Liver (tissue), 9 donors: ENCODE measurements around the gene PPARD. TPM values are rescaled to one million over a fixed set of nuclear protein-coding genes. Genes with fewer than 3 reads are reported as not detected.

ENCODE experiments used
- DNase-seq: peaks from one replicate; pipeline ENCODE4 v3.0.0-alpha.2; 2017; ENCODE audit warnings: low spot score
- H3K27ac ChIP-seq, 2 donors: one replicate each; pipeline ENCODE4 v1.7.0; 2013; ENCODE audit warnings: inconsistent platforms in 2 of 2, low read length in 2 of 2, control low read depth in 1 of 2, low read depth in 1 of 2, mild to moderate bottlenecking in 1 of 2
- H3K27me3 ChIP-seq, 4 donors: one replicate each; pipeline versions ENCODE4 v1.6.1 to v1.7.0; 2013; ENCODE audit warnings: low read length in 3 of 4, inconsistent platforms in 1 of 4, mild to moderate bottlenecking in 1 of 4, moderate library complexity in 1 of 4; ENCODE audit not compliant: control insufficient read depth in 4 of 4, insufficient read depth in 4 of 4
- H3K36me3 ChIP-seq, 4 donors: one replicate each; pipeline versions ENCODE4 v1.6.1 to v1.7.0; 2013; ENCODE audit warnings: low read length in 3 of 4, mild to moderate bottlenecking in 3 of 4, low read depth in 1 of 4, moderate library complexity in 1 of 4; ENCODE audit not compliant: control insufficient read depth in 4 of 4, insufficient read depth in 3 of 4
- H3K4me1 ChIP-seq, 4 donors: one replicate each; pipeline versions ENCODE4 v1.6.1 to v1.7.0; 2013; ENCODE audit warnings: low read length in 3 of 4, mild to moderate bottlenecking in 3 of 4, moderate library complexity in 1 of 4; ENCODE audit not compliant: control insufficient read depth in 4 of 4, insufficient read depth in 4 of 4
- H3K4me3 ChIP-seq, 3 donors: one replicate each; pipeline versions ENCODE4 v1.6.1 to v1.7.0; 2013; ENCODE audit warnings: low read length in 3 of 3, control low read depth in 1 of 3, low read depth in 1 of 3, mild to moderate bottlenecking in 1 of 3
- H3K9ac ChIP-seq, 2 donors: one replicate each; pipeline ENCODE4 v1.7.0; 2013; ENCODE audit warnings: low read length in 2 of 2, mild to moderate bottlenecking in 2 of 2, moderate library complexity in 2 of 2, control low read depth in 1 of 2, low read depth in 1 of 2
- H3K9me3 ChIP-seq, 4 donors: one replicate each; pipeline versions ENCODE4 v1.6.1 to v1.7.0; 2013; ENCODE audit warnings: low read length in 3 of 4; ENCODE audit not compliant: control insufficient read depth in 4 of 4
- ATF3 ChIP-seq: IDR thresholded peaks from 2 replicates; pipeline ENCODE4 v1.6.1; 2016; ENCODE audit warnings: antibody characterized with exemption
- CTCF ChIP-seq: fragments of 150-350 bp; IDR thresholded peaks from 2 replicates; pipeline ENCODE4 v1.5.1; 2017; ENCODE audit warnings: improper control_type of control experiment, low read depth, low read length; ENCODE audit not compliant: missing input control
- EGR1 ChIP-seq, 2 donors: IDR thresholded peaks; 2 replicates each; pipeline ENCODE4 v1.6.1; 2016 to 2018; ENCODE audit warnings: antibody characterized with exemption in 2 of 2, low read depth in 2 of 2
- FOXA1 ChIP-seq: IDR thresholded peaks from 2 replicates; pipeline ENCODE4 v1.6.1; 2016; ENCODE audit warnings: antibody characterized with exemption
- FOXA2 ChIP-seq: IDR thresholded peaks from 2 replicates; pipeline ENCODE4 v1.6.1; 2016; ENCODE audit warnings: antibody characterized with exemption
- GABPA ChIP-seq, 2 donors: IDR thresholded peaks in 1 of 2; conservative IDR thresholded peaks in 1 of 2; 2 replicates each; pipeline ENCODE4 v1.6.1; 2016; ENCODE audit warnings: antibody characterized with exemption in 2 of 2, mild to moderate bottlenecking in 1 of 2, moderate library complexity in 1 of 2
- HNF4A ChIP-seq, 2 donors: conservative IDR thresholded peaks; 2 replicates each; pipeline ENCODE4 v1.6.1; 2016; ENCODE audit warnings: antibody characterized with exemption in 2 of 2, mild to moderate bottlenecking in 2 of 2
- HNF4G ChIP-seq: IDR thresholded peaks from 2 replicates; pipeline ENCODE4 v1.6.1; 2016; ENCODE audit warnings: antibody characterized with exemption
- JUND ChIP-seq, 2 donors: IDR thresholded peaks; 2 replicates each; pipeline ENCODE4 v1.6.1; 2016; ENCODE audit warnings: antibody characterized with exemption in 2 of 2
- MAX ChIP-seq: IDR thresholded peaks from 2 replicates; pipeline ENCODE4 v1.6.1; 2016; ENCODE audit warnings: antibody characterized with exemption
- NR2F2 ChIP-seq: IDR thresholded peaks from 2 replicates; pipeline ENCODE4 v1.6.1; 2016; ENCODE audit warnings: antibody characterized with exemption
- RAD21 ChIP-seq, 2 donors: IDR thresholded peaks; 2 replicates each; pipeline ENCODE4 v1.6.1; 2016; ENCODE audit warnings: antibody characterized with exemption in 2 of 2, mild to moderate bottlenecking in 2 of 2
- REST ChIP-seq: IDR thresholded peaks from 2 replicates; pipeline ENCODE4 v1.6.1; 2016; ENCODE audit warnings: antibody characterized with exemption, mild to moderate bottlenecking
- RXRA ChIP-seq, 2 donors: IDR thresholded peaks; 2 replicates each; pipeline ENCODE4 v1.6.1; 2017 to 2018; ENCODE audit warnings: antibody characterized with exemption in 2 of 2, mild to moderate bottlenecking in 1 of 2
- SP1 ChIP-seq: IDR thresholded peaks from 2 replicates; pipeline ENCODE4 v1.6.1; 2018; ENCODE audit warnings: antibody characterized with exemption, mild to moderate bottlenecking
- TAF1 ChIP-seq: conservative IDR thresholded peaks from 2 replicates; pipeline ENCODE4 v1.6.1; 2016; ENCODE audit warnings: antibody characterized with exemption, mild to moderate bottlenecking
- YY1 ChIP-seq: IDR thresholded peaks from 2 replicates; pipeline ENCODE4 v1.6.1; 2016; ENCODE audit warnings: antibody characterized with exemption, mild to moderate bottlenecking
- ZBTB33 ChIP-seq: IDR thresholded peaks from 2 replicates; pipeline ENCODE4 v1.6.1; 2016; ENCODE audit warnings: antibody characterized with exemption
- WGBS: extraction: QIAGEN DNeasy Blood & Tissue Kit; methylation state at CpG from one replicate; pipeline ENCODE4 v1.1.7; 2013; 5-methylcytosine and 5-hydroxymethylcytosine counted together
- polyA plus RNA-seq, 2 donors: library from polyadenylated mRNA; stranded (reverse) in 1 of 2; unstranded in 1 of 2; fragments of 200-250 nt in 1 of 2; fragments of >200 nt in 1 of 2; fragmentation: Nextera tagmentation in 1 of 2; extraction: Ambion mirVana in 1 of 2; gene quantifications; one replicate each; pipeline versions ENCODE4 v1.2.1 to v1.2.3, GENCODE V29; 2013 to 2015
- total RNA-seq, 2 donors: library from RNA; depleted of rRNA; stranded (reverse); fragments of >200 nt; gene quantifications; one replicate each; pipeline ENCODE4 v1.2.3, GENCODE V29; 2014
- donor health status: healthy.
- donor health status: healthy.
- donor health status: healthy.
- donor health status: healthy.
- donor health status: healthy.

PPARD gene
- total and polyA plus RNA-seq, 4 donors: 2.1 to 7.8 (median 5.1) TPM

GRCh38 chr6:35357677-35358076 lies 15.3 kb downstream of the PPARD start:
- H3K4me3 ChIP-seq: no peak overlapping the region
- no peaks in the 10 kb centered on the region for H3K9me3 ChIP-seq
- no peak for DNase-seq
- H3K27me3 ChIP-seq: no peaks in the 10 kb centered on the region
- WGBS: 78% methylated on average over 4 of the region's 4 CpGs
- H3K36me3 ChIP-seq: peaks cover 5 to 17% (median 10%) of the 10 kb centered on the region in 4 donors
- TF ChIP-seq HNF4A (conservative IDR thresholded peaks at IDR 0.05) (no peak), ATF3 (no peak), JUND (IDR thresholded peaks at IDR 0.05) (no peak), ZBTB33 (no peak), CTCF (no peak), YY1 (no peak), TAF1 (no peak), RXRA (IDR thresholded peaks at IDR 0.05) (no peak), FOXA2 (no peak)
- no peak overlapping the region for H3K27ac ChIP-seq
- H3K9ac ChIP-seq: no peak overlapping the region
- H3K4me1 ChIP-seq: peaks cover 12 to 20% (median 16%) of the 10 kb centered on the region in 4 donors

GRCh38 chr6:35358086-35358485 lies 15.7 kb downstream of the PPARD start:
- Histone ChIP-seq H3K4me1 (peaks cover 12 to 20% (median 16%) of the 10 kb centered on the region in 4 donors), H3K27ac (no peak overlapping the region), H3K36me3 (peaks cover 4 to 13% (median 8%) of the 10 kb centered on the region in 4 donors), H3K9me3 (no peaks in the 10 kb centered on the region), H3K9ac (no peak overlapping the region), H3K27me3 (no peaks in the 10 kb centered on the region), H3K4me3 (no peak overlapping the region)
- no peak for DNase-seq
- WGBS: 87% methylated on average over 3 of the region's 3 CpGs
- no peak for TF ChIP-seq GABPA (IDR thresholded peaks at IDR 0.05 in 1 of 2, conservative IDR thresholded peaks at IDR 0.05 in 1 of 2)
- TF ChIP-seq REST: no peak
- TF ChIP-seq RXRA (IDR thresholded peaks at IDR 0.05): no peak
- TF ChIP-seq HNF4A (conservative IDR thresholded peaks at IDR 0.05): no peak
- no peak for TF ChIP-seq ATF3
- TF ChIP-seq RAD21 (IDR thresholded peaks at IDR 0.05): no peak
- TF ChIP-seq CTCF: no peak
- no peak for TF ChIP-seq FOXA2
- no peak for TF ChIP-seq TAF1
- TF ChIP-seq ZBTB33: no peak
- no peak for TF ChIP-seq SP1
- TF ChIP-seq NR2F2: no peak
- no peak for TF ChIP-seq FOXA1
- no peak for TF ChIP-seq MAX
- TF ChIP-seq JUND (IDR thresholded peaks at IDR 0.05): no peak
- TF ChIP-seq EGR1 (IDR thresholded peaks at IDR 0.05; ENCODE audit: low read depth in 2 of 2): no peak
- no peak for TF ChIP-seq YY1
- TF ChIP-seq HNF4G: no peak
